Measurements from ENCODE around the gene CAPSL. TPM values are rescaled to one million over a fixed set of nuclear protein-coding genes. Genes with fewer than 3 reads are reported as not detected.
"Not testable (repeated sequence)": the region's sequence is repeated elsewhere in the genome, so short reads cannot be mapped to it uniquely, and the experiment has no call there.

The CAPSL gene
- polyA plus RNA-seq, 4 donors, result 5.1 to 7.4 (median 6.1) TPM

DNA sequence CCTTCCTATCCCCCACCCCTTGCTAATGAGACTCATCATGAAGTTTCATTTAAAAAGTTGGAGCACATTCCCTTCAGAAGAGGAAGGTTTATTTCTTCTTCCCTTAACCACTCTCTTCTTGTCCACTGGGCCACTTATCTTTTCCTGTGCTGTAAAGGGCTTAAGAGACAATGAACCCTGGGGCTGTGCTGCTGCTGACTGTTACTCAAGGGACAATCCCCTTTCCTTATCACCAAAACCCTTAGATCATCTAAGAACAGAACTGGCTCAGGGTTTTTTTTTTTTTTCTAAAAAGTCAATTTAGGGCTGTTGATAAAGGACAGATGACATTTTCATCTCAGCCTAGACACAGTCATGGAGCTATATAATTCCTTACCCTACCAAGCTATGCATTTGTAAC is 29.6 kb downstream of the CAPSL start:
- no peak for DNase-seq (ENCODE audit: low read depth in 4 of 4, low spot score in 2 of 4)

DNA sequence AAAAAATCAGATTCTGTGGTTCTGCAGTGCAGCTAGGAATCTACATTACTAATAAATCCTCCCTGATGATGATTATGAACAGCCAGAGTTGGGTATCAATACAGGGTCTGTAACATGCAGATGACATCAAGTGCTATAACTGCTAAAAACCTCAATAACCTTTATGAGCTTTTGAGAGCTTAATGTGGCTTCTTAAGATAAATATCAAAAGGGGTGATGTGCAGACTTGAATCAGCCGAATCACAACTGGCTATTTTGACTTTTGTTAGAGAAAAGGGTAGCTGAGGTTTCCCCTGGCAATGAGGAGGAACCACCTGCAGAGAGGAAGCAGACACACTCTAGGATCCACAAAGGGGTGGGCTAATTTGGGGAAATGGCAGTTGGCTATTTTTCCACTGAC is 30.2 kb downstream of the CAPSL start:
- DNase-seq (ENCODE audit: low read depth in 4 of 4, low spot score in 2 of 4), result no peak

DNA sequence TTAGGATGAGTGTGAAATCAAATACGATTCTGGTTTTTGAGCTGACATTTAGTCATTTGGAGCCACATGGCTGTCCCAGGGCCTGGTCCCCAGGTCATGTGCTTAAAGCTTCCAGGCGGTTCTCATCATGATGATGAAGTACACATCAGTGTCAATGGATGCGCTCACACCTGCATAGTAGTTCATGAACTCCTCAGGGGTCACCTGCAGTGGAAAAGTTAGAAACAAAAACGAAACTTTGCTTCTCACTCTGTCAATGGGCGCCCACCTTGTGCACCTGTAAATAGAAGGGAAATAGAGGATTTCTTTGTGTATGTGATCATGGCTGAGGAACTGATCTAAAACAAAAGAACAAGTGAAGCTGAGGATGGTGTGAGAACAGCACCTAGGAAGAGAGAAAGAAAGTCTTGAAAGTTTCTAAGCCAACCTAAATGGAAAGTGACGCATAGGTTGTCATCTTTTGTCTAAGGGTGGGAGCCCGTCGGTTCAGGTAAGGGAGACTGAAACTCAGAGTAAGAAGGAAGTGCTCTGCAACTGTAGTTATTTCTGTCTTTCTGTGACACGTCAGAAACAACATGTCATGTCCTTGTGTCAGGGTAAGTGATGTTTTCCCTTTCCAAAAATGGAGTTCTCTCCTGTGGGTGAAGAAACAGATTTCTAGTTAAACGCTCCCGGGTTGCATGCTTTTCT is 33.8 kb downstream of the CAPSL start:
- DNase-seq (ENCODE audit: low read depth in 4 of 4, low spot score in 2 of 4), result no peak

DNA sequence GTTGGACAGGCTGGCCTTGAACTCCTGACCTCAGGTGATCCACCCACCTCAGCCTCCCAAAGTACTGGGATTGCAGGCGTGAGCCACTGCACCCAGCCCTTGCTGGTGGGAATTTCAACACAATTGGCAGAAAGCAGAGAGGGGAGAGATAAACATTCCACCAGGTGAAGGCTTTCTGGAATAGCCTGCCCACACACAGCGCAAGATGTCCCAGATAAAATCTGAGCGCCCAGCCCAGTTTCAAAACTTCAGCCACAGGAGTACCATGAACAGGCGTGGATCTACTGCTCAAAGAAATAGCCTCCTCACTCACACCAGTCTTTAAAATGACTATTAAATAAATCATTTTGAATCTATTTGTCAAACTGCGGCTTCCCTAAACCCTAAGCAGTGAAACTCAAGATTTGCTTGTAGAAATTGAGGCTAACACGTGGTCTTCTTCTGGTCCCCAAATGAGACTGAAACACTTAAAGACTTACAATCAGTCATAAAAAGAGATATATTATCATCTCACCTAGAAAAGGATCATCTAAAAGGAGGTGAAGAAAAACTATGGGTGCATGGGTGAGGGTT is 34.7 kb downstream of the CAPSL start:
- DNase-seq (ENCODE audit: low read depth in 4 of 4, low spot score in 2 of 4), result no peak

DNA sequence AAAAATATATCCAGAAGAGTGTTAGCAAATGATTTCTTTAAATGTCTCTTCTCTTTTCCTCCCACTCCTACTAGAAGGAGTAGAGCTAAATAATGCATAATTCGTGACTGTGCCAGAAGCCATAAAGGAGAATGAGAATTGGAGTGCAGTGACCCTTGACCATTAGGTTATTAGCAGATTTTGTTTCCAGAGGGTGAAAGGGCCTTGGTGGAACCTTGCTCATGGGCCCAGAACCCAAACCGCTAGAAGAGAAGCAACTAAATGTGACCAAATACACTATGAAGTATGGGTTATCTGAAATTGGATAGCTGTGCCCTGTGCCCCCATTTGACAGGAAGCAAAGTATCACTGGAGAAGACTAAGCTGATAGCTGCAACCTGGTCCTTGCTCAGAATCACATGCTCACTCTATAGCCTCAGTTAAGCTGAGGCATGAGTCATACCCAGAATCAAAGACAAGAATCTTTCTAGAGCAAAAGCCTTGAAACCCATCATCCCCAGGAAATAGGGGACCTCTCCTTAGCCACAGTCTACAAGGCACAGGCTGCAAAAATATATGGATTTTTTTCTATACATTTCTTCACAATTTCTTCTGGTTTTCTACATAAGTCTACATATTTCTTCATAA is 36.3 kb downstream of the CAPSL start:
- DNase-seq (ENCODE audit: low read depth in 4 of 4, low spot score in 2 of 4), result no peak

DNA sequence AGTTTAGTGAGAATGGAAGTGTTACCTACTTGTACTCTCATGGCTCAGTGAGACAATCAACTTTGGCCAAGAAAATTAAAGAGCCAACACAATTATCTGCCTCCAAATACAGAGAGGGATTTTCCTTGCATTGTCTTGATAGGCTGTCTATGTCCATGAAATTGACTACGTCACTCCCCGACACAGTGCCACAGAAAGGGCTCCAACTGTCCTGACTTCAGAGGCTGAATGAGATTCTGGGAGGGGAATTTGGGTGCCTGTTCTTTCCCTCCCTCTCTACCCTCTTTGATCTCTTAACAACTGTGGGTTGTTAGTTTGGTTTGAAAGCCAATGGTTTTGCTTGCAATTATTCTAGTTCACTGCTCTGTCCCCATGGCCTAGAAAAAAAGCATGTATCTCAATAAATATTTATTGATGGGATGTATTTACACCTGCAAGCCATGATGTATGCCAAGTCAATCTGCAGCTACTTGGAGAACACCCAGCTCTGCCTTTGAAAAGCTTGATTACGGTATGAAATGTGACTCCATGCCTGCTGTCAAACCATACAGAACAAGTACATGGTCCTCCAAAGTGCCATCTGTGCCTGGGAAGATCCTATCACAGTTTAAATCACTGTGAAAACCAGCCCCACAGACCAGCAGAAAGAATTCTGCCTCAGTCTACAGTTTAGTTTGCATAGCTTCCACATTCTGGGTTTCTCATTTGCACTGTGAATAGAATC is 37.3 kb downstream of the CAPSL start:
- DNase-seq (ENCODE audit: low read depth in 4 of 4, low spot score in 2 of 4), result no peak

DNA sequence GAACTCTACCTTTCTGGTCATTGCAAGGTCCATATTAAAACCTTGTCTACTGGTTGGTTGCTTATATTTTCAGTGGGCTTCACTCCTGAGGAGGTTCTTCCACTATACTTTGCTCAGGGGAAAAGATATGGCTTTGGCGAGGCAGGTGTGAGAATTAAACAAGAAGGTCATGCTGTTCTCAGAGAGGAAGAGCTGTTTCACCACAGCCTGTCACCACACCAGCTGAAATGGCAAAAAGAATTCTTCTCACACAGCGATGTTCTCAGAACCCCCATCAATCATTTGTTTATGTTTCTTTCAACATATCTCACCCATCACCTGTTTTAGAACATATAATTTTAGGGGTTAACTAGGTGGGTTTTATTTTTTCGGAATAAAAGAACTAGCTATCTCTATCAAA is 38.6 kb downstream of the CAPSL start:
- no peak for DNase-seq (ENCODE audit: low read depth in 4 of 4, low spot score in 2 of 4)

DNA sequence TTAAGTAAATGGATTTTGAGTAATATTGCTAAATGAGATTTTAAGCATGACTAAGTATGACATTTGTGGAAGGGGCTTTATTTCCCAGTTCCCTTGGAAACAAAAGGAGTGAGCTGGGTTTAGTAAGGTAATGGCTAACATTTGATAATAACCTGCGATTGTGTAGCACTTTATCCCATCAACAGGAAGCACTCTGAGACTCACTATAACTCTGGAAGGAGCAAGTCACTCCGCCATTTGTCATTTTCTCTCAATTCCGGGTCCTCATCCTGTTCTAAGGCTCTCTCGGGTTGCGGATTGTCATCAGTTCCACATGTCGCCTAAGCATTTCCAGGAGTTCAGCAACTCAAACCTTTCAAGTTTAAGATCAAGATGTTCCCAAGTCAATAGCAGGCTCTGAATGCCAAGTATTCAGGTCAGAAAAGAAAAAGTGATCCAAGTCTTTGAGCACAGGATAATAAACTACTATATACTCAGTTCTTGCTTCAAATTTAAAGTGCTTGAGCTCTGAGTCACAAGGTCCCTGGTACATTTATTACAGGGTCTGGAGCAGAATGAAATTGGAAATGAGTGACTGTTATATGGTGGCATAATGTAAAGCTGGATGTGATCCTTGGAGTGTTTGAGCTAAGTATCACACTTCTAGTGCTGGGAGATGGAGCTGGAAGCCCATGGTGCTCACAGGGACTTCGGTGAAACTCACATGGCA is 39.3 kb downstream of the CAPSL start:
- no peak for DNase-seq (ENCODE audit: low read depth in 4 of 4, low spot score in 2 of 4)

DNA sequence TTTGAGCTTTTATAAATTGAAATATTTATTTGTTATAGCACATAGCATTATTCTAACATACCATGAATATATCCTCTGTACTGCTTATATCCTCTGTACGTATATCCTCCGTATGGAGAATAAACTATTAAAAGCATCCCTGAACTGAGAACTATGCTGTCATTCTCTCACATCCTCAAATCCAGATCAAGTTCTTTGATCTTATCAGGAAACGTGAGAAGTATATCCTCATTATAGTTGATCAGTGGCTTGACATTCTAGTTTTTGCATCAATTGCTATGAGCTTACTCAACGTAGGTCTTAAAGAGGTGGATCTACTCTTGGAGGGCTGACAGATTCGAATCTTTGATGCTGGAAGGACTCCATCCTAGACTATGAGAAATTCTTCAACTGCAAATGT is 44.3 kb downstream of the CAPSL start:
- no peak for DNase-seq (ENCODE audit: low read depth in 4 of 4, low spot score in 2 of 4)

DNA sequence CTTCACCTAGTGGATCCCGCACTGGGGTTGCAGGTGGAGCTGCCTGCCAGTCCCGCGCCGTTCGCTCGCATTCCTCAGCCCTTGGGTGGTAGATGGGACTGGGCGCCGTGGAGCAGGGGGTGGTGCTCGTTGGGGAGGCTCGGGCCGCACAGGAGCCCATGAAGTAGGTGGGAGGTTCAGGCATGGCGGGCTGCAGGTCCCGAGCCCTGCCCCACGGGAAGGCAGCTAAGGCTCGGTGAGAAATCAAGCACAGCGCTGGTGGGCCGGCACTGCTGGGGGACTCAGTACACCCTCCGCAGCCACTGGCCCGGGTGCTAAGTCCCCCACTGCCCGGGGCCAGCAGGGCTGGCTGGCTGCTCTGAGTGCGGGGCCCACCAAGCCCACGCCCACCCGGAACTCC is 45.6 kb downstream of the CAPSL start:
- not testable (repeated sequence) for DNase-seq (ENCODE audit: low read depth in 4 of 4, low spot score in 2 of 4)

DNA sequence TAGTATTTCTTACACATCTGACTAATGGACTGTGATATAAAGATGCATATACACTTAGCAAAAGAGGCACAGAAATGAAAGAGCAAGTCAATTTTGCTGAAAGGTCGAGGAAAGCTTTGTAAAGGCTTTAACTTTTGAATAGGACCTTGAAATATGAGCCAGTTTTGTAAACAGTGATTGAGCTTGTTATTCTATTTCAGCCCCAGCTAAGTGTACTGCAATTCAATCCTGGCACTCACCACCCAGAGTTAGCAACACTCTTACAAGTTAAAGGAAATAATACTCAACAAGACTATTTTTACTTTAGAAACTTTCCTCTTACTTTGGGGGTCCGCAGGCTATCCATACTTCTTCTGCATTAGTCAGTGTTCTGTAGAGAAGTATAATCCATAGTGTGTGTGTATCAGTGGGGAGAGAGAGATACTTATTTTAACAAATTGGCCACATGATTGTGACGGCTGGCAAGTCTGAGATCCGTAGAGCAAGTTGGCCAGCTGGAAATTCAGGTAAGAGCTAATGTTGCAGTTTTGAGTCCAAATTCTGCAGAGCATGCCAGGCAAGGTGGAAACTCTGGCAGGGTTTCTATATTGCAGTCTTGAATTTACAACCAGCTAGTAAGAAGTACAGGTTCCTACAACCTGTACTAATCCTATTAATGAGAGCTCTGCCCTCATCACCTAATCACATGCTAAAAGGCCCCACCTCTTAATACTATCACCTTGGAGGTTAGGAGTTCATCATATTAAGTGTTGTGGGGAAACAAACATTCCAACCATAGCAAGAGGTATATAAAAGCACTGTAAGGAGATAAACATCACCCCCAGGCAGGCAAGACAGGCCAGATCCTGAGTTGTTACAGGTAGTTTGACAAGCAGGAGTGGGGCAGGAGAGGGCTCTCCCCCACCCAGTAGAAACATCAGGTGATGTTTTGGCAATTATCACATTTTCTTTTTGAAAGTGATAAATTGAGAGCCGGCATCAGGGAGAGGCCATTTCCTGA is 48.1 kb downstream of the CAPSL start:
- no peak for DNase-seq (ENCODE audit: low read depth in 4 of 4, low spot score in 2 of 4)

DNA sequence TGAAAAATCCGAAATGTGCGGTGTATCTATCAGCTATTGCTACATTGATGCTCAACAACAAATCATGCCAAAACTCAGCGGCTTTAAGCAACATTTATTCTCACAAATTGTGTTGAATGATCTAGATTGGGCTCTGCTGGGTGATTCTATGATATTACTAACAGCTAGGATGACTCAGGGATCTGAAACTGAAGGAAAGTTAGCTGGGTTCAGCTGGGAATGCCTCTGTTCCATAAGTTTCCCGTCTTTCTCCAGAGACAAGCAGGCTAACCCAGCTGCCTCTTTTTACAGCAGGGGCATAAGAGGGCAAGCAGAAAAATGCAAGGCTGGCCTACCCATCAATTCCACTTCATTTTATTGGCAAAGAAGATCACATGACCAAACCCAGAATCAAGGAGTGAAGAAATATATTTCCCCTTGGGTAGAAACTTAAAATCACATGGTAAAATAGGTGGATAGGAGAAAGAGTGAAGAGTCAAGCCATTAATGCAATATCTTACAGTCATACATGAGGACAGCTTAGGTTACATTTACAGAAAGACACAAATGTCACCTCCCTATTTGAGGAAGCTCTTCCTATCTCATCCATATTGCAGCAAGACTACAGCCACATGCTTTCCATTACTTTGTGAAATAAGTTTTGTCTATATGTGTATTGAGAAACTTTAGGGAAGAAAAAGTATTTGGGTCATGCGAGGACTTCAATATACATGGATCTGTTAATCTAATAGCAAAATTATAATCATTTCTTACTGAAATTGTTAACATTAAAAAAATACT is 50.9 kb downstream of the CAPSL start:
- DNase-seq (ENCODE audit: low read depth in 4 of 4, low spot score in 2 of 4), result no peak

DNA sequence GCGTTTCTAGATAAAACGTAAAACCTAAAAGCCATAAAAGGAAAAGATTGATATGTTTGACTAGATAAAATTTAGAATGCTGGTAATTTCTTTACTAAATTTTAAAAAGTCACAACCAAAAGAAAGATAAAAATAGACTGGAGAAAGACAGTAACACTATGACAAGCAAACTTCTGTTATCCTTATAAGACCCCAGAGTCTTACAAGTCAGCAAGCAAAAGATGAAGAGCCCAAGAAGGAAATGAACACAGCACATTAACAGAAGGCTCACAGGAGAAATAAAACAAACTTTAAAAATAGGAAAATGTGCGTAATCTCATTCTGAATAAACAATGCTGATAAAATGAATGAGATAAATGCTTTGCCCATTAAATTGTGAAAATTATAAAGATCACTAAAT is 52.0 kb downstream of the CAPSL start:
- no peak for DNase-seq (ENCODE audit: low read depth in 4 of 4, low spot score in 2 of 4)

DNA sequence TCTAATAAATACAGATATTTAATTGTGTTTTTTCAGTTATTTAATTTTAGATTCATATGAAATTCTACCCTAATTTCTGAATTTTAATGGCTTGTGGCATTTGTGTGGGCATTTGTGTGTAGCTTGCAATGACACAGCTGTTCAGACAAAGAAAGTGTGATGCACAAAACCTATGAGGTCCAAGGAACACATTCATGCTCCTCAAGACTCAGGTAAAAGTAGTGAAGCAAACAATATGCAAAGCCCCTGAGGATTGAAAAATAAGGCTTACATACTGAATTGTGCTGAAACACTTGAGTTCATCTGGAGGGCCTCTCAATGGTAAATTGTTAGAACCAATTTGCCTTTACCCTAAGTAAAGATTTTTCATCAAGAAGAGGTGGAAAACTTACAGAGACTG is 53.6 kb downstream of the CAPSL start:
- no peak for DNase-seq (ENCODE audit: low read depth in 4 of 4, low spot score in 2 of 4)

DNA sequence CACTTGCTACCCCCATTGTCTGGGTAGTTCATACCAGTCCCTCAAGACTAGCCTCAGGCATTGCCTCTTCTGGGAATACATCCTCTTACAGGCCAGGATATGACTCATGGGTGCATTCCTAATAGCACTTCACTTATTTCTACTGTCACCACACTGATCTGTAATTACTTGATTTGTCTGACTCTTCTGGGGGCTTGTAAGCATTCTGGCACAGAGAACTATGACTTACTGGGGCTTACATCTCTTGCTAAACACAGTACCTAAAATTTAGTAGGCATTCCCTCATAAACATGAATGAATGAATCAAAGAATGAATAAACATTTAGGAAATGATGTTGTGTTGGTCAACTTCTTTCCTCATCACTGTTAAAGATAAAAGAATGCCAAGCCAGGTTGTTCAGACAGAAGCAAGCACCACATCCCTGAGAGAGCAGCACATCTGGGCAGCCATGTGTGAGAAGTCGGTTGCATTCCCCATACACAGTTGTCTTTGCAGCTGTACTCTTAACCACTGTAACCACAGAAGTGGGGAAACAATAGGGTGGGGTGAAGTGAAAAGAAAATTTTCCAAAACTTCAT is 54.1 kb downstream of the CAPSL start:
- DNase-seq (ENCODE audit: low read depth in 4 of 4, low spot score in 2 of 4), result no peak

DNA sequence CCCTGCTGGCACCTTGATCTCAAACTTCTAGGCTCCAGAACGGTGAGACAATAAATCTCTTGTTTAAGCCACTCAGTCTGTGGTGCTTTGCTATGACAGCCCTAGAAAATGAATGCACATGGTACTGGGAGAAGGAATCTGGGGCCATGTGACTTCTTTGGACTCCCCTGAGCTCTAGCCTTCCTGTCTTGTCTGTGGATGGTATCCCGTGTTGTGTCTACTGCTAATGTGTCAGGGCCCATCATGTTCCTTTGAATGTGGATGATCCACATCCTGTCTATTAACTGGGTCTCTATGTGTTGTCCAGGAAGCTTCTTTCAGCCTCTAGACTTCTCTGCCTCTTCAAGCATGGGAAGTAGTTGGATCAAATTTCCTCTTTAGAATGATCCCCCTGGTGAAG is 56.7 kb downstream of the CAPSL start:
- DNase-seq (ENCODE audit: low read depth in 4 of 4, low spot score in 2 of 4), result no peak

DNA sequence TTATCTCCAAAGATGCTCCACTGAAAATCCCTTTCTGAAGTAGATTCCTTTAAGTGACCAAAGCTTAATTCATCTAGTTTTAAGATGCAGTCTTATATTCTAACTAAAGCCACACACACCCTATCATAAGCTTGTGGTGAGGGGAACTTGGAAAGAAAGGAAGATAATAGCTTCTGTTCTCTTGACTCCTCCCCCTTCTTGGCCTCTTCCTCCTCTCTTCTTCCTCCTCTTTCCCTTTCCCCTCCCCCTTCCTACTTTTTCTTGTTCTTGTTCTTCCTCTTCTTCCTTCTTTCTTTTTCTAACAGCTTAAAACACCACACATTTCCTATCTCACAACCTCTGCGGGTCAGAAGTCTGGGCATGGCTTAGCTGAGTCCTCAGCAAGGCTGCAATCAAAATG is 58.3 kb downstream of the CAPSL start:
- DNase-seq (ENCODE audit: low read depth in 4 of 4, low spot score in 2 of 4), result no peak

DNA sequence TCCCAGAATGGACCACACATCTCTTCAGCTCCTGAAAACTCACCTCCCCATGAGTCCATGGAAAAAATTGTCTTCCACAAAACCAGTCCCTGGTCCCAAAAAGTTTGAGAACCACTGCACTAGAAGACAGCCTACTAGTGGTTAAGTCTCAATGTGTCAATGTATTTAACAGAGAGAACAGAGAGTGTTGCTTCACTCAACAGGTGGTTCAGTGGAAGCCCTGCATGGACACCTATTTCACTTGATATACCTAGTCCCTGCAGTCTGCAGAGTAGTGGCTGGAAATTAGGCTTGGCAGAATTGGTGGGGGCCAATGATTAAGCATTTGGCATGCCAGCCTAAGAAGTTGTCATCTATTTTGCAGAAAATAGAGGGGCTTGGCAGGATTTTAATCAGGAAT is 58.8 kb downstream of the CAPSL start:
- DNase-seq (ENCODE audit: low read depth in 4 of 4, low spot score in 2 of 4), result no peak

DNA sequence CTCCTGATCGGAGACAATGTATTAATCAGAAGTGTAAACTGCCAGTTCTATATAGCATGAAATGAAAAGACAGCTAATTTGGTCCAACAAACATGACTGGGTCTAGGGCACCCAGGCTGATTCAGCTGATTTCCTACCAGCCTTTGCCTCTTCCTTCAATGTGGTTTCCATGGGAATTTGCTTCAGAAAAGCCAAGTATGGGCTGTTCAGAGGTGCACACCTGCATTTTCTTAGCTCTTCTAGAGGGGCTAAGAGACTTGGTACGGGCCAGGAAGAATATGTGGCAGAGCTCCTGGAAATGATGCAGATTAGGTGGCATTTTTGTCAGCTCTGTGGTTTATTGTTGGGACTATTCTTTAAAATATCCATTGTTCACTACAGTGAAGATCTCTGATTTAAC is 59.3 kb downstream of the CAPSL start:
- DNase-seq (ENCODE audit: low read depth in 4 of 4, low spot score in 2 of 4), result no peak
